Mesendoderm (in vitro differentiated cells): ENCODE data around the gene PDE4D.

Experiments used
- DNase-seq: peaks from one replicate; pipeline ENCODE4 v3.0.0; 2013
- H2AK5ac ChIP-seq: 2 replicates; pipeline ENCODE4 v1.6.1; 2013; ENCODE audit warnings: low read length, inconsistent platforms
- H2BK120ac ChIP-seq: 2 replicates; pipeline ENCODE4 v1.6.1; 2013; ENCODE audit warnings: low read depth, mild to moderate bottlenecking, low read length, moderate library complexity, mixed read lengths
- H2BK15ac ChIP-seq: replicated peaks from 2 replicates; pipeline ENCODE4 v1.6.1; 2013; ENCODE audit warnings: low read depth, mild to moderate bottlenecking, moderate library complexity
- H2BK5ac ChIP-seq: 2 replicates; pipeline ENCODE4 v1.6.1; 2013; ENCODE audit warnings: low read length, inconsistent platforms
- H3K18ac ChIP-seq: 2 replicates; pipeline ENCODE4 v1.6.1; 2013; ENCODE audit warnings: mild to moderate bottlenecking, low read length, mixed read lengths
- H3K23ac ChIP-seq: one replicate; pipeline ENCODE4 v1.6.1; 2013; ENCODE audit warnings: low read length
- H3K27ac ChIP-seq: 2 replicates; pipeline ENCODE4 v1.5.1; 2013; ENCODE audit warnings: low read depth, mild to moderate bottlenecking, inconsistent platforms, low read length, moderate library complexity
- H3K27me3 ChIP-seq: 2 replicates; pipeline ENCODE4 v1.6.1; 2013; ENCODE audit warnings: low read length, control low read depth, mild to moderate bottlenecking, inconsistent platforms; ENCODE audit not compliant: insufficient read depth, poor library complexity
- H3K36me3 ChIP-seq: 2 replicates; pipeline ENCODE4 v1.6.1; 2013; ENCODE audit warnings: low read length, inconsistent platforms; ENCODE audit not compliant: control insufficient read depth, insufficient read depth
- H3K4ac ChIP-seq: one replicate; pipeline ENCODE4 v1.6.1; 2013; ENCODE audit warnings: low read depth, mild to moderate bottlenecking, low read length, moderate library complexity
- H3K4me1 ChIP-seq: 2 replicates; pipeline ENCODE4 v1.6.1; 2013; ENCODE audit warnings: low read depth, low read length, inconsistent platforms; ENCODE audit not compliant: control insufficient read depth
- H3K4me2 ChIP-seq: 2 replicates; pipeline ENCODE4 v1.6.1; 2013; ENCODE audit warnings: low read length
- H3K4me3 ChIP-seq: 2 replicates; pipeline ENCODE4 v1.5.1; 2013; ENCODE audit warnings: mild to moderate bottlenecking, low read length
- H3K56ac ChIP-seq: one replicate; pipeline ENCODE4 v1.6.1; 2013; ENCODE audit warnings: low read length
- H3K79me1 ChIP-seq: 2 replicates; pipeline ENCODE4 v1.6.1; 2013; ENCODE audit warnings: low read length, inconsistent platforms
- H3K79me2 ChIP-seq: 2 replicates; pipeline ENCODE4 v1.6.1; 2013; ENCODE audit warnings: mild to moderate bottlenecking, low read length; ENCODE audit not compliant: control insufficient read depth, insufficient read depth
- H3K9ac ChIP-seq: 2 replicates; pipeline ENCODE4 v1.6.1; 2013; ENCODE audit warnings: low read length, inconsistent platforms
- H4K5ac ChIP-seq: one replicate; pipeline ENCODE4 v1.6.1; 2013; ENCODE audit warnings: low read length
- H4K8ac ChIP-seq: one replicate; pipeline ENCODE4 v1.6.1; 2013; ENCODE audit warnings: low read depth, mild to moderate bottlenecking, control low read depth, low read length, moderate library complexity
- WGBS: extraction: QIAGEN DNeasy Blood & Tissue Kit; methylation state at CpG from one replicate; pipeline ENCODE4 v1.1.7; 2013; ENCODE audit warnings: low lambda C conversion rate, missing lambda C conversion rate; ENCODE audit not compliant: insufficient coverage; ENCODE audit errors: extremely low coverage; 5-methylcytosine and 5-hydroxymethylcytosine counted together

Gene PDE4D

DNA sequence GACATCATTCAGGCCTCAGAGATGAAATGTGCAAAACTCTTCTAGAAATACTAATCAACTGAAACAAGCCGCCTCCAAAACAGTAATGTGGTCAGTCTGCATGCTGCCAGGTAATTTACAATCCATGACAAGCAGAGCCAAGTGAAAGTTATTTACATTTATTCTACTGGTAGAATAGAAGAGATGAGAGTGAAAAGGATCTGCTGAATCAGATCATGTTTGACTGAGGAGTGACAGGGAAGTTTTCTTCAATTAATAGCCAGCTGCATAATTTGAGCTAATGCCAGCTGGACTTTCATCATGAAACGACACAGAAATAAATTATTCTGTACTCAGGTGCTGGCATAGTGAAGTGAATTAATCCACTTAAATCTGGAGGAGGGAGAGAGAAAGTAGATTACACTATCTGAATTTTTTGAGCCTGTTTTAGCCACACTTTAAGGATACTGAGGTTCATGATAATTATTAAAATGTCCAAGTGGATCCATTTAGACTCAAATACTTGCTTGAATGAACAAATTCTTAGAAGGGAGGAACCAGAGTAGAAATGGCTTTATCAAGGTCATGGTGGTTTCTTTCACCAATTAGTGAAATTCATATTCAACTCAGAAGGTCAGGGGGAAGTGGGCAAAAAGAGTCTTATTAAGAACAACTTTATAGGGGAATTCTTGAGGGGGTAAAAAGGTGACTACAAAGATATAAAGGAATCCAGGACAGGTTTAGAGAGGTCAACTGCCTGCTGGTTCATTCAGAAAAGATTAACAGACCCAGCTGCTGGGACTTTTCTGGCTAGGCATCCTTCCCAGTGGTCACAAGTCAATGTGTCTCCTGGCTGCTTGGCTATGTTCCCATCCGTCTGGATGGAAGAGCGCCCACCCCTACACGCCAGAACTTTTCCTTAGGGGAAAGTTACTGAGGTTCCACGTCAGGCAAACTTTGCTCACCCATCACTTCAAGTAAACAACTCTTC, 350.4 kb downstream of the PDE4D start:
- no peaks in the 10 kb centered on the region for H3K79me2 ChIP-seq
- no CpG with 5 or more reads among the region's 6 CpGs for WGBS
- H3K79me1 ChIP-seq, result no peaks in the 10 kb centered on the region
- H3K4me3 ChIP-seq, result no peak overlapping the region
- no peak overlapping the region for H3K9ac ChIP-seq
- H4K8ac ChIP-seq, result no peak overlapping the region
- no peak overlapping the region for H3K56ac ChIP-seq
- no peak overlapping the region for H3K4ac ChIP-seq
- H2BK5ac ChIP-seq, result no peak overlapping the region
- no peak overlapping the region for H4K5ac ChIP-seq
- H3K36me3 ChIP-seq, result no peaks in the 10 kb centered on the region
- no peak for DNase-seq
- H2BK120ac ChIP-seq, result no peak overlapping the region
- no peak overlapping the region for H3K27ac ChIP-seq
- no peak overlapping the region for H2BK15ac ChIP-seq
- H2AK5ac ChIP-seq, result no peak overlapping the region
- H3K4me1 ChIP-seq, result no peaks in the 10 kb centered on the region
- H3K27me3 ChIP-seq, result no peaks in the 10 kb centered on the region
- no peak overlapping the region for H3K4me2 ChIP-seq
- no peak overlapping the region for H3K23ac ChIP-seq
- H3K18ac ChIP-seq, result no peak overlapping the region

DNA sequence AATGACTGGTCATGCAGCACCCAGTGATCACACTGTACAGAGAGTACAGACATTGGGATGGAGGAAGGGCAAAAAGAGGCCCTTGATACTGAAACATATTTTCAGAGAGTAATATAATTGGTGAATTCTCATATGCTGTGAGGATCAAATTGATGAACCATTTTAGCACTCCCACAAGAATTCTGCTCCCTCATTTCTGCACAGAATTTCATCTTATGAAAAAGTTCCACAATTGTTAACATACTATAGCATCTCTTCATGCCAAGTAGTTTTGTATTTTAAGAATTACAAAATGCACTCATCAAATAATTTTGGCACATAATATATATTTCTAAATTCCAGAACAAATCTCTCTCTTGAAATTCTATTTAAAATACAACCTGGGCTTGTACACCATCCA, 351.2 kb downstream of the PDE4D start:
- no peak overlapping the region for H3K4ac ChIP-seq
- no peak overlapping the region for H3K4me2 ChIP-seq
- no peak overlapping the region for H2BK15ac ChIP-seq
- no peaks in the 10 kb centered on the region for H3K4me1 ChIP-seq
- H3K4me3 ChIP-seq, result no peak overlapping the region
- no peak overlapping the region for H3K18ac ChIP-seq
- H3K56ac ChIP-seq, result no peak overlapping the region
- H3K36me3 ChIP-seq, result no peaks in the 10 kb centered on the region
- no peak overlapping the region for H4K8ac ChIP-seq
- DNase-seq, result no peak
- H3K9ac ChIP-seq, result no peak overlapping the region
- no peak overlapping the region for H3K23ac ChIP-seq
- H2AK5ac ChIP-seq, result no peak overlapping the region
- peak overlapping the region; percentile 32 for H2BK120ac ChIP-seq
- no peaks in the 10 kb centered on the region for H3K79me2 ChIP-seq
- no peaks in the 10 kb centered on the region for H3K27me3 ChIP-seq
- no peak overlapping the region for H4K5ac ChIP-seq
- no peak overlapping the region for H2BK5ac ChIP-seq
- no peak overlapping the region for H3K27ac ChIP-seq
- H3K79me1 ChIP-seq, result no peaks in the 10 kb centered on the region

GRCh38 chr5:59540366-59540765, 353.2 kb downstream of the PDE4D start:
- Histone ChIP-seq H3K79me2 (no peaks in the 10 kb centered on the region), H2BK120ac (peak overlapping the region; percentile 38), H3K36me3 (no peaks in the 10 kb centered on the region), H3K27ac (no peak overlapping the region), H2AK5ac (no peak overlapping the region), H2BK5ac (no peak overlapping the region), H3K27me3 (no peaks in the 10 kb centered on the region), H4K8ac (no peak overlapping the region), H4K5ac (no peak overlapping the region), H3K56ac (peak overlapping the region; percentile 12), H3K79me1 (no peaks in the 10 kb centered on the region), H3K18ac (no peak overlapping the region), H2BK15ac (no peak overlapping the region), H3K4ac (no peak overlapping the region), H3K9ac (no peak overlapping the region), H3K23ac (no peak overlapping the region), H3K4me2 (no peak overlapping the region), H3K4me1 (no peaks in the 10 kb centered on the region), H3K4me3 (no peak overlapping the region)
- no CpG with 5 or more reads among the region's 2 CpGs for WGBS
- DNase-seq, result no peak

DNA sequence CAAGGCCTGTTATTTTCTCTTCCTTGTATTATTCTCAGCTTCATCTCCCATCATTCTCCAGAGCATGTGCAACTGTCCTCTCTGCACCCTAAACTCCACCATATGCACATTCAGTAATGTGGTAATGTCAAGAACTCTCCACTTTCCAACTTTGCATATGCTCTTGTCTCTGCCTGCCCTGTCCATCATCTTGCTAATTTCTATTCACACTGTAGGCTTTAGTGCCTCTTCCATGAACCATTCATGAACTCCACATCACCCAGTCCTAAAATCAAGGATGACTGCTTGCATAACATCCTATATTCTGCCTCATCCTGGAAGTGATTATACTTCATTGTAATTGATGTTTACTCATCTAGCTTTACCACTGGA, 354.8 kb downstream of the PDE4D start:
- H2BK120ac ChIP-seq, result no peak overlapping the region
- no peak overlapping the region for H2AK5ac ChIP-seq
- H3K18ac ChIP-seq, result no peak overlapping the region
- no peak overlapping the region for H3K27ac ChIP-seq
- no peak overlapping the region for H3K9ac ChIP-seq
- no peaks in the 10 kb centered on the region for H3K27me3 ChIP-seq
- DNase-seq, result no peak
- no peaks in the 10 kb centered on the region for H3K36me3 ChIP-seq
- H3K56ac ChIP-seq, result no peak overlapping the region
- no peak overlapping the region for H2BK15ac ChIP-seq
- no peak overlapping the region for H2BK5ac ChIP-seq
- H3K4me2 ChIP-seq, result no peak overlapping the region
- no peaks in the 10 kb centered on the region for H3K79me2 ChIP-seq
- H3K4me1 ChIP-seq, result no peaks in the 10 kb centered on the region
- no peak overlapping the region for H4K5ac ChIP-seq
- no peak overlapping the region for H4K8ac ChIP-seq
- no peak overlapping the region for H3K23ac ChIP-seq
- H3K79me1 ChIP-seq, result no peaks in the 10 kb centered on the region
- H3K4me3 ChIP-seq, result no peak overlapping the region
- no peak overlapping the region for H3K4ac ChIP-seq

- Histone ChIP-seq H3K18ac (no peak overlapping the region), H3K9ac (no peak overlapping the region), H3K27ac (no peak overlapping the region), H3K79me2 (no peaks in the 10 kb centered on the region), H2BK120ac (no peak overlapping the region), H3K4me3 (no peak overlapping the region), H3K56ac (no peak overlapping the region), H3K4me1 (no peaks in the 10 kb centered on the region), H2BK15ac (no peak overlapping the region), H3K4me2 (no peak overlapping the region), H2BK5ac (no peak overlapping the region), H3K4ac (no peak overlapping the region), H3K23ac (no peak overlapping the region), H2AK5ac (no peak overlapping the region), H3K27me3 (no peaks in the 10 kb centered on the region), H4K5ac (no peak overlapping the region), H3K79me1 (no peaks in the 10 kb centered on the region), H3K36me3 (no peaks in the 10 kb centered on the region), H4K8ac (no peak overlapping the region)
- no CpG with 5 or more reads among the region's 6 CpGs for WGBS
- no peak for DNase-seq
These were observed 355.4 kb downstream of the PDE4D start for GRCh38 chr5:59537961-59538749.
